HFF-Myc (cell line): ENCODE results near the gene REEP6.
A peak's percentile ranks its signal among the peaks of the same experiment; 100 is the strongest.

Source experiments
- DNase-seq: peaks from one replicate; pipeline ENCODE4 v3.0.0-alpha.2; 2011; ENCODE audit warnings: low read depth; ENCODE audit errors: extremely low read depth
- H3K4me3 ChIP-seq: replicated peaks from 2 replicates; pipeline ENCODE4 v1.5.1; 2011; ENCODE audit warnings: low read depth, mild to moderate bottlenecking, control low read depth, low read length
- TF ChIP-seq, protein P1 (sequence below): IDR thresholded peaks from 2 replicates; pipeline ENCODE4 v1.5.1; 2012; ENCODE audit warnings: mild to moderate bottlenecking, low read depth, low read length, control low read depth; ENCODE audit errors: missing control alignments

The REEP6 gene

DNA sequence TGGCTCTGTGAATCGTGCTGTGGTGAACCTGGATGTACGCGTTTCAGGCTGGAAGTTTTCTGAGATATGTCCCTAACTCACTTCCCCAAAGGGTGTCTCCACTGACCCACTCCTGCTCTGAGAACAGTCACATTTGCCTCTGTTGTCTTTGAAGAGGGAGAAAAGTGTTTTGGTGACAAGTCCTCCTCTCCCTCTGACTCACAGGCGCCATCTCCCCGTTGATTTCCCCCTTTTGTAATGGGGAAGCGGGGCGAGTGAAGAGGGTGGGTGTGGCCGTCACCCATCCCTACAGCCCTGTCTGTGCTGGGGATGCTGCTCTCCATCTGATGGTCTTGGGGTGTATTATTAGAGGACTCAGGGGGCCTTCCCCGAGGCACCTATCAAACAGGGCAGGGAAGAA, 31.5 kb upstream of the REEP6 start:
- no peak for DNase-seq
- H3K4me3 ChIP-seq, result no peak overlapping the region
- TF ChIP-seq, protein P1, sequence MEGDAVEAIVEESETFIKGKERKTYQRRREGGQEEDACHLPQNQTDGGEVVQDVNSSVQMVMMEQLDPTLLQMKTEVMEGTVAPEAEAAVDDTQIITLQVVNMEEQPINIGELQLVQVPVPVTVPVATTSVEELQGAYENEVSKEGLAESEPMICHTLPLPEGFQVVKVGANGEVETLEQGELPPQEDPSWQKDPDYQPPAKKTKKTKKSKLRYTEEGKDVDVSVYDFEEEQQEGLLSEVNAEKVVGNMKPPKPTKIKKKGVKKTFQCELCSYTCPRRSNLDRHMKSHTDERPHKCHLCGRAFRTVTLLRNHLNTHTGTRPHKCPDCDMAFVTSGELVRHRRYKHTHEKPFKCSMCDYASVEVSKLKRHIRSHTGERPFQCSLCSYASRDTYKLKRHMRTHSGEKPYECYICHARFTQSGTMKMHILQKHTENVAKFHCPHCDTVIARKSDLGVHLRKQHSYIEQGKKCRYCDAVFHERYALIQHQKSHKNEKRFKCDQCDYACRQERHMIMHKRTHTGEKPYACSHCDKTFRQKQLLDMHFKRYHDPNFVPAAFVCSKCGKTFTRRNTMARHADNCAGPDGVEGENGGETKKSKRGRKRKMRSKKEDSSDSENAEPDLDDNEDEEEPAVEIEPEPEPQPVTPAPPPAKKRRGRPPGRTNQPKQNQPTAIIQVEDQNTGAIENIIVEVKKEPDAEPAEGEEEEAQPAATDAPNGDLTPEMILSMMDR, result no peak

DNA sequence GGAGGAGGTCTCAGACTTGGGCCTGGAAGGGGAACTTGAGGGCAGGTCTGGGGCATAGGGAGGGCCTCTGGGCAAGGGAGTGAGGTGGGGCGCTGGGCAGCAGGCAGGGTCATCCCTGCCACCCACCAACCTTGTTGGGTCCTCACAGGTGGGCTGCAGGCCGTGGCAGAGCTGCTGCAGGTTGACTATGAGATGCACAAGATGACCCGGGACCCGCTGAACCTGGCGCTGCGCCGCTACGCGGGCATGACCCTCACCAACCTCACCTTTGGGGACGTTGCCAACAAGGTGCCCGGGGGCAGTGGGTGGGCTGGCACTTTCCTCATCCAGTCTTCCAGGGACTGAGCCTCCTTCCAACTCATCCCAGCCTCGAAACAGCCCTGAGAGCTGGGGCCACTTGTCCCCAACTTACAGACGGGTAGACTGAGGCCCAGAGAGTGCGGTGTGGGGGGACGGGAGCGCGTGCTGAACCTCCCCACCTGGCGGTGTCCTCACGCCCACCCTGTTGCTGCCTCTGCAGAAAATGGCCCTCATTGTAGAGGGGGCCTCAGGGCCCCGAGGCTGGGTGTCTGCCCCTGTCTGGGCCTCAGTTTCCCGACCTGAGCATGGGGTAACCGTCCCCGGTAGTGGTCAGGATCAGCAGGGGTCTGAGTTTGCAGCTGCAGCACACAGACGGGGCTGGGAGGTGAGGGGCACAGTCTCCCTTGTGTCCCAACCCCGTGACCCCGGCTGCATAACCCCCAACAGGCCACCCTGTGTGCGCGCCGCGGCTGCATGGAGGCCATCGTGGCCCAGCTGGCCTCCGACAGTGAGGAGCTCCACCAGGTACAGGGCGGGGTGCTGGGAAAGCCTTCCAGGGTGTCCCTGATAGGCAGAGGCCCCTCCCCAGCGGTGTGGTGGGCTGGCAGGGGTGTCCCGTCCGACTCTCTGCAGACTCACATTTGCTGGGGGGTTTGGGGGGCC, 30.7 kb upstream of the REEP6 start:
- TF ChIP-seq, protein P1, result no peak
- H3K4me3 ChIP-seq, result no peak overlapping the region
- no peak for DNase-seq

DNA sequence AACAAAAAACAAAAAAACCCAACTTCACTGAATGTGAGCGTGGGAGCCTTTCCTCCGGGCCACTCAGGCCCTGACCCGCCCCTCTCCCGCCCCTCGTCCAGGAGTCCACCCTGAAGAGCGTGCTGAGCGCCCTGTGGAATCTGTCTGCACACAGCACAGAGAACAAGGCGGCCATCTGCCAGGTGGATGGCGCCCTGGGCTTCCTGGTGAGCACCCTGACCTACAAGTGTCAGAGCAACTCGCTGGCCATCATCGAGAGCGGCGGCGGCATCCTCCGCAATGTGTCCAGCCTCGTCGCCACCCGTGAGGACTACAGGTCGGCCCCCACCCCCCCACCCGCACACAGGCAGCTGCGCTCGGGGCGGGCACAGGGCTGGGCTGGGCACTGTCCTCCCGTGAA, 29.1 kb upstream of the REEP6 start:
- DNase-seq, result no peak
- H3K4me3 ChIP-seq, result no peak overlapping the region
- TF ChIP-seq, protein P1, result no peak

DNA sequence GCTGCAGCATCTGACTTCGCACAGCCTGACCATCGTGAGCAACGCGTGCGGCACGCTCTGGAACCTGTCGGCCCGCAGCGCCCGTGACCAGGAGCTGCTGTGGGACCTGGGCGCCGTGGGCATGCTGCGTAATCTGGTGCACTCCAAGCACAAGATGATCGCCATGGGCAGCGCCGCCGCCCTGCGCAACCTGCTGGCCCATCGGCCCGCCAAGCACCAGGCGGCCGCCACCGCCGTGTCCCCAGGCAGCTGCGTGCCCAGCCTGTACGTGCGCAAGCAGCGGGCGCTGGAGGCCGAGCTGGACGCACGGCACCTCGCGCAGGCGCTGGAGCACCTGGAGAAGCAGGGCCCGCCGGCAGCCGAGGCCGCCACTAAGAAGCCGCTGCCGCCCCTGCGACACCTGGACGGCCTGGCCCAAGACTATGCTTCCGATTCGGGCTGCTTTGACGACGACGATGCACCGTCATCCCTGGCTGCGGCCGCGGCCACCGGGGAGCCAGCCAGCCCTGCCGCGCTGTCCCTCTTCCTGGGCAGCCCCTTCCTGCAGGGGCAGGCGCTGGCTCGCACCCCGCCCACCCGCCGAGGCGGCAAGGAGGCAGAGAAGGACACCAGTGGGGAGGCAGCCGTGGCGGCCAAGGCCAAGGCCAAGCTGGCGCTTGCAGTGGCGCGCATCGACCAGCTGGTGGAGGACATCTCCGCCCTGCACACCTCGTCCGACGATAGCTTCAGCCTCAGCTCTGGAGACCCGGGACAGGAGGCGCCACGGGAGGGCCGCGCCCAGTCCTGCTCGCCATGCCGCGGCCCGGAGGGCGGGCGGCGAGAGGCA, 25.6 kb upstream of the REEP6 start:
- no peak for DNase-seq
- H3K4me3 ChIP-seq, result no peak overlapping the region
- TF ChIP-seq, protein P1, result peak; percentile 36

DNA sequence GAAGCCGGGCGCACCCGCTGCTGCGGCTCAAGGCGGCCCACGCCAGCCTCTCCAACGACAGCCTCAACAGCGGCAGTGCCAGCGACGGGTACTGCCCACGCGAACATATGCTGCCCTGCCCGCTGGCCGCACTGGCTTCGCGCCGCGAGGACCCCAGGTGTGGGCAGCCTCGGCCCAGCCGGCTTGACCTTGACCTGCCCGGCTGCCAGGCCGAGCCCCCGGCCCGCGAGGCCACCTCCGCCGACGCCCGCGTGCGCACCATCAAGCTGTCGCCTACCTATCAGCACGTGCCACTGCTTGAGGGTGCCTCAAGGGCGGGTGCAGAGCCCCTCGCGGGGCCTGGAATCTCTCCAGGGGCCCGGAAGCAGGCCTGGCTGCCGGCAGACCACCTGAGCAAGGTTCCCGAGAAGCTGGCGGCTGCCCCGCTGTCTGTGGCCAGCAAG, 24.9 kb upstream of the REEP6 start:
- no peak for DNase-seq
- H3K4me3 ChIP-seq, result no peak overlapping the region
- TF ChIP-seq, protein P1, result no peak

DNA sequence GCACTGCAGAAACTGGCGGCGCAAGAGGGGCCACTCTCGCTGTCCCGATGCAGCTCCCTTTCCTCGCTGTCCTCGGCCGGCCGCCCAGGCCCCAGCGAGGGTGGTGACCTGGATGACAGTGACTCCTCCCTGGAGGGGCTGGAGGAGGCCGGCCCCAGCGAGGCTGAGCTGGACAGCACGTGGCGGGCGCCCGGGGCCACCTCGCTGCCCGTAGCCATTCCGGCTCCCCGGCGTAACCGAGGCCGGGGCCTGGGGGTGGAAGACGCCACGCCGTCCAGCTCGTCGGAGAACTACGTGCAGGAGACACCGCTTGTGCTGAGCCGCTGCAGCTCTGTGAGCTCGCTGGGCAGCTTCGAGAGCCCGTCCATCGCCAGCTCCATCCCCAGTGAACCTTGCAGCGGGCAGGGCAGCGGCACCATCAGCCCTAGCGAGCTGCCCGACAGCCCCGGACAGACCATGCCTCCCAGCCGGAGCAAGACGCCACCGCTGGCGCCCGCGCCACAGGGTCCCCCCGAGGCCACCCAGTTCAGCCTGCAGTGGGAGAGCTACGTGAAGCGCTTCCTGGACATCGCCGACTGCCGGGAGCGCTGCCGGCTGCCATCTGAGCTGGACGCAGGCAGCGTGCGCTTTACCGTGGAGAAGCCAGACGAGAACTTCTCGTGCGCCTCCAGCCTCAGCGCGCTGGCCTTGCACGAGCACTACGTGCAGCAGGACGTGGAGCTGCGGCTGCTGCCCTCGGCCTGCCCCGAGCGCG, 24.3 kb upstream of the REEP6 start:
- no peak overlapping the region for H3K4me3 ChIP-seq
- DNase-seq, result no peak
- TF ChIP-seq, protein P1, result no peak
